GM04503 (cell line): ENCODE results near the gene RSPO4.
A peak's percentile ranks its signal among the peaks of the same experiment; 100 is the strongest.

Experiments used
- DNase-seq: peaks from one replicate; pipeline ENCODE4 v3.0.0-alpha.2; 2012; ENCODE audit warnings: low read depth

The RSPO4 gene

DNA sequence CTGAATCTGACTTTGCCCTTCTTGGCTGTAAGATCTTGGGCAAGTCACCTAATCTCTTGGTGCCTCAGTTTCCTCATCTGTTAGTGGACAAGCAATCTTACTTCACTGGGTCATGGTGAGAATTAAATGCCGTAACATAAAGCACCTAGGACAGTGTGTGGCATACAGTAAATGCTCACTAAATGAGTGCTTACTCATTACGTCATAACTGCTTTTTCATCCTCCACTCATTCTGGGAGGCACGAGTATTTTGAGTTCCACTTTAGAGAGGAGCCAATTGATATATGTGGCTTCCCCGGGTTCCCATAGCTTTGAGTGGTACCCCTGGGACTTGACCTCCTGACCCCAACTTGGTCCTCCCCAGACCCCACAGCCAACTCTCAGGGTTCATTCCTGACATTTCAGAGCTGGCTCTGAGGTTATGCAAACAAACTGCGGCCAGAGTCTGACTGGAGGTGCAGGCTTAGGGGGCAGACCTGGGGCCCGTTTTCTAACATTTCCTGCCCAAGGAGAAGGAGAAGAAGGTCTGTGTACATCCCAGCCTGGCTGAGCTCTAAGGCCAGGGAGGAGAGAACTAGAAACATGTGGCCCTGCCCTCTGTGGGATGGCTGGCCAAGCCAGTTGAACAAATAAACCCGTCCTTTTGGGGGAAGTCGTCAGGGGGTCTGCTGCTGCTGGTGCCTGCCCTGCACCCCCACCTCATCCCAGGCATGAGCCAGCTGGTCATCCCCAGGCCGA lies 91.8 kb downstream of the RSPO4 start:
- peak; percentile 12 for DNase-seq

DNA sequence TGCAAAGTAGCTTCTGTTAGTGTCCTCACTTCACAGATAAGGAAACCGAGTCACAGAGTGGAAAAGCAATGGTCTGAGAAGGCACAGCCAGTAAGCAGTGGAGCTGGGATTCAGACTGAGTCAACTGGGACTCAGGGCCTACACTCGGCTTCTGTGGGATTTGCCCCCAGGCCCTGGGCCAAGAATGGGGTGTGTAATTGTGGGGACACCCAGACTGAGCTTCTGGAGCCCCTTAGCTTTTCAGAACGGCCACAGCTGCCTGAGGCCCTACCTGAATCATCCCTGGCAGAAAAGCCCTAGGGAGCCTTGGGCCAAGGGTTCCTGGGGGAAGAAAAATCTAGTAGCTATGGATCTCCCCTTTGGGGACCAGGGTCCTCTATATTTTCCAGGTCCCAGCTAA lies 92.5 kb downstream of the RSPO4 start:
- no peak for DNase-seq
